Choroid plexus epithelial cell (primary cell): ENCODE results near the gene ENOPH1.
A peak's percentile ranks its signal among the peaks of the same experiment; 100 is the strongest.

Experiments
- DNase-seq: peaks from one replicate; pipeline ENCODE4 v3.0.0-alpha.2; 2010; ENCODE audit warnings: low read depth
- H3K4me3 ChIP-seq: 2 replicates; pipeline ENCODE4 v1.5.1; 2011; ENCODE audit warnings: low read depth, mild to moderate bottlenecking, control low read depth, low read length, moderate library complexity
- CTCF ChIP-seq: conservative IDR thresholded peaks from 2 replicates; pipeline ENCODE4 v1.5.1; 2011; ENCODE audit warnings: low read depth, mild to moderate bottlenecking, control low read depth, inconsistent platforms, low read length, moderate library complexity

The ENOPH1 gene

GRCh38 chr4:82496349-82496748 lies 66.0 kb downstream of the ENOPH1 start:
- TF ChIP-seq CTCF: no peak
- no peak overlapping the region for H3K4me3 ChIP-seq
- no peak for DNase-seq

- no peak for DNase-seq
- TF ChIP-seq CTCF: no peak
- H3K4me3 ChIP-seq: no peak overlapping the region
These were observed 69.5 kb downstream of the ENOPH1 start for GRCh38 chr4:82499738-82500434.

GRCh38 chr4:82500435-82501153 lies 70.2 kb downstream of the ENOPH1 start:
- TF ChIP-seq CTCF: no peak
- no peak for DNase-seq
- no peak overlapping the region for H3K4me3 ChIP-seq

- no peak for DNase-seq
- H3K4me3 ChIP-seq: no peak overlapping the region
- TF ChIP-seq CTCF: no peak
These were observed 70.7 kb downstream of the ENOPH1 start for GRCh38 chr4:82501154-82501442.

GRCh38 chr4:82508011-82508410 lies 77.6 kb downstream of the ENOPH1 start:
- no peak for TF ChIP-seq CTCF
- no peak overlapping the region for H3K4me3 ChIP-seq
- DNase-seq: no peak

GRCh38 chr4:82508806-82509428 lies 78.5 kb downstream of the ENOPH1 start:
- DNase-seq: peak; percentile 28
- no peak for TF ChIP-seq CTCF
- H3K4me3 ChIP-seq: no peak overlapping the region
